GM18868 (cell line): Measurements from ENCODE around the gene CLIP3.
A peak's percentile ranks its signal among the peaks of the same experiment; 100 is the strongest.
"Not testable (repeated sequence)": the region's sequence is repeated elsewhere in the genome, so short reads cannot be mapped to it uniquely, and the experiment has no call there.

Experiments used
- ATAC-seq: cut with Tn5 transposase; IDR thresholded peaks from one replicate; pipeline ENCODE4 v1.9.1; 2021; ENCODE audit warnings: mild to moderate bottlenecking, moderate library complexity; ENCODE audit not compliant: unreplicated experiment

CLIP3 gene

GRCh38 chr19:36047835-36048234, 15.2 kb upstream of the CLIP3 start:
- ATAC-seq, result no peak

GRCh38 chr19:36046443-36047050, 13.9 kb upstream of the CLIP3 start:
- no peak for ATAC-seq

GRCh38 chr19:36043952-36044351, 11.3 kb upstream of the CLIP3 start:
- ATAC-seq, result no peak

GRCh38 chr19:36041831-36042230, 9.2 kb upstream of the CLIP3 start:
- no peak for ATAC-seq

GRCh38 chr19:36041092-36041491, 8.4 kb upstream of the CLIP3 start:
- ATAC-seq, result not testable (repeated sequence)

GRCh38 chr19:36040495-36040894, 7.8 kb upstream of the CLIP3 start:
- no peak for ATAC-seq

GRCh38 chr19:36031308-36031707, 1.4 kb downstream of the CLIP3 start:
- ATAC-seq, result no peak

- no peak for ATAC-seq
These were observed 2.2 kb downstream of the CLIP3 start for GRCh38 chr19:36030264-36031148.

- no peak for ATAC-seq
These were observed 4.2 kb downstream of the CLIP3 start for GRCh38 chr19:36028313-36029041.

- no peak for ATAC-seq
These were observed 5.0 kb downstream of the CLIP3 start for GRCh38 chr19:36027696-36028095.

GRCh38 chr19:36026091-36026876, 6.4 kb downstream of the CLIP3 start:
- no peak for ATAC-seq

- ATAC-seq, result no peak
These were observed 7.1 kb downstream of the CLIP3 start for GRCh38 chr19:36025541-36025940.

GRCh38 chr19:36023432-36023831, 9.2 kb downstream of the CLIP3 start:
- ATAC-seq, result no peak

- no peak for ATAC-seq
These were observed 13.5 kb downstream of the CLIP3 start for GRCh38 chr19:36019061-36019670.

- peak; percentile 96 for ATAC-seq
These were observed 18.4 kb downstream of the CLIP3 start, which contains the start of gene ALKBH6 for GRCh38 chr19:36014012-36014924. ALKBH6 (minus strand) TSS chr19:36014213; CDS start chr19:36013397, 816 bp downstream.

- ATAC-seq, result no peak
These were observed 19.2 kb downstream of the CLIP3 start for GRCh38 chr19:36013280-36014011.

GRCh38 chr19:36010402-36010801, 22.3 kb downstream of the CLIP3 start:
- ATAC-seq, result no peak

- no peak for ATAC-seq
These were observed 22.9 kb downstream of the CLIP3 start for GRCh38 chr19:36009633-36010379.
